ENCODE results near the gene USP11. TPM values are rescaled to one million over a fixed set of nuclear protein-coding genes. Genes with fewer than 3 reads are reported as not detected.
A peak's percentile ranks its signal among the peaks of the same experiment; 100 is the strongest.

Gene USP11
- 10 to 100 TPM; 46.2 to 91.5 (median 70.9) TPM for total RNA-seq
- polyA plus RNA-seq: 10 to 100 TPM; 19.9 to 35.2 (median 31.5) TPM
- long read RNA-seq, donor 1, transcript USP11-204 (21 exons, 3,515 nt): major isoform, 9 of 16 reads
- long read RNA-seq, donor 1, partial matches to known transcripts: 7 of 16 reads
- long read RNA-seq, donor 1, other reads (novel, unspliced or antisense): 0 of 16 reads
- long read RNA-seq, donor 2, partial matches to known transcripts: 0 of 4 reads
- long read RNA-seq, donor 2, other reads (novel, unspliced or antisense): 0 of 4 reads

- Histone ChIP-seq H3K27ac (peak within 1 kb of the TSS; percentile 67 to 98 (median 96)), H3K36me3 (peaks cover 0 to 25% (median 11%) of the 10 kb centered on the region in 6 donors), H3K27me3 (replicated peaks in 1 of 7) (no peaks in the 10 kb centered on the region), H3K9me3 (no peaks in the 10 kb centered on the region), H3K4me1 (peaks cover 0 to 37% (median 0%) of the 10 kb centered on the region in 6 donors), H3K4me3 (peak within 1 kb of the TSS; percentile 37 to 72 (median 49))
- peak; percentile 82 to 93 (median 91) for TF ChIP-seq POLR2AphosphoS5 (IDR thresholded peaks at IDR 0.05)
- peak in 2 of 3 donors; percentile 52 to 66 for TF ChIP-seq POLR2A (IDR thresholded peaks at IDR 0.05)
- TF ChIP-seq CTCF (IDR thresholded peaks at IDR 0.05 in 8 of 11, conservative IDR thresholded peaks at IDR 0.05 in 3 of 11): no peak
- no peak for DNase-seq
- intact Hi-C loops (cut with DNase I; ENCODE audit: low total_unique reads): no loop called here
- 1 to 35% (median 1%) methylated on average over 14 to 46 of the region's 46 CpGs for WGBS, 5 donors
Measured at GRCh38 chrX:47232803-47233332, at the start of gene USP11. Gene USP11 (plus strand): TSS chrX:47233009. CDS start chrX:47233044, 35 bp downstream.

GRCh38 chrX:47184486-47184885 is 48.3 kb upstream of the USP11 start:
- Histone ChIP-seq H3K4me3 (no peak overlapping the region), H3K4me1 (no peaks in the 10 kb centered on the region), H3K27ac (no peak overlapping the region), H3K9me3 (no peaks in the 10 kb centered on the region), H3K27me3 (replicated peaks in 1 of 7) (peaks cover 0 to 6% (median 0%) of the 10 kb centered on the region in 7 donors), H3K36me3 (peaks cover 0 to 79% (median 56%) of the 10 kb centered on the region in 6 donors)
- no peak for TF ChIP-seq POLR2A (IDR thresholded peaks at IDR 0.05)
- intact Hi-C loops (cut with DNase I; ENCODE audit: low total_unique reads): no loop called here
- peak; percentile 32 for DNase-seq
- WGBS, 5 donors: 84 to 100% (median 98%) methylated on average over 3 to 4 of the region's 4 CpGs

- intact Hi-C loops (cut with DNase I; ENCODE audit: low total_unique reads): no loop called here
- Histone ChIP-seq H3K27me3 (replicated peaks in 1 of 7) (peaks cover 0 to 6% (median 0%) of the 10 kb centered on the region in 7 donors), H3K27ac (no peak overlapping the region), H3K4me1 (peaks cover 0 to 3% (median 0%) of the 10 kb centered on the region in 6 donors), H3K36me3 (peaks cover 0 to 72% (median 51%) of the 10 kb centered on the region in 6 donors), H3K4me3 (no peak overlapping the region), H3K9me3 (no peaks in the 10 kb centered on the region)
- DNase-seq: peak; percentile 60
- TF ChIP-seq POLR2AphosphoS5 (IDR thresholded peaks at IDR 0.05) (peak in 1 of 3 donors; percentile 61), POLR2A (IDR thresholded peaks at IDR 0.05) (no peak)
- WGBS, 5 donors: 81 to 95% (median 90%) methylated on average over 12 to 17 of the region's 17 CpGs; no CpG with 5 or more reads in 1 of the 5 donors
Measured at GRCh38 chrX:47185241-47185640, 47.6 kb upstream of the USP11 start.

DNA sequence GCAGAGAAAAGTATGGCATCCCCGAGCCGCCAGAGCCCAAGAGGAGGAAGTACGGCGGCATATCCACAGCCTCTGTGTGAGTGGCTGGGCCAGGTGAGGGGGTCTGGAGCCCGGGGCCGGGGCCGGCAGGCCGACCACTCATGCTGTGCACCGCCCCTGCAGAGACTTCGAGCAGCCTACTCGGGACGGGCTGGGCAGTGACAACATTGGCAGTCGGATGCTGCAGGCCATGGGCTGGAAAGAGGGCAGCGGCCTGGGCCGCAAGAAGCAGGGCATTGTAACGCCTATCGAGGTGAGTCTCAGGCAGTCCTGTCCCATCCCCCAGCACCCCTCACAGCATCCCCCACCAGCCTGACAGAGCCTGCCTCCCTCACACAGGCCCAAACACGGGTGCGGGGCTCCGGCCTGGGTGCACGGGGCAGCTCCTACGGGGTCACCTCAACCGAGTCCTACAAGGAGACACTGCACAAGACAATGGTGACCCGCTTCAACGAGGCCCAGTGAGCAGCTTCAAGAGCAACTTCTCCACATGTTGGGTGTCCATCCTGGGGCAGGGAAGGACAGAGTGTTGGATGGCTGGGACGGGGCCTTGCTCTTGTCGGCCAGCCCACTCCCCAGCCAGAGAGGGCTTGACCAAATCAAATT is 46.6 kb upstream of the USP11 start:
- no peak overlapping the region for H3K4me3 ChIP-seq
- DNase-seq: peak; percentile 74
- 83 to 97% (median 93%) methylated on average over 6 to 27 of the region's 27 CpGs for WGBS, 5 donors
- peaks cover 0 to 62% (median 45%) of the 10 kb centered on the region in 6 donors for H3K36me3 ChIP-seq
- no peak overlapping the region for H3K27ac ChIP-seq
- intact Hi-C loops (cut with DNase I; ENCODE audit: low total_unique reads): no loop called here
- TF ChIP-seq POLR2A (IDR thresholded peaks at IDR 0.05) (no peak), POLR2AphosphoS5 (IDR thresholded peaks at IDR 0.05) (peak in 1 of 3 donors; percentile 57)
- H3K27me3 ChIP-seq (replicated peaks in 1 of 7): peaks cover 0 to 13% (median 0%) of the 10 kb centered on the region in 7 donors
- no peaks in the 10 kb centered on the region for H3K9me3 ChIP-seq
- H3K4me1 ChIP-seq: peaks cover 0 to 11% (median 0%) of the 10 kb centered on the region in 6 donors

- peaks cover 0 to 52% (median 35%) of the 10 kb centered on the region in 6 donors for H3K36me3 ChIP-seq
- no peaks in the 10 kb centered on the region for H3K9me3 ChIP-seq
- H3K4me1 ChIP-seq: peaks cover 0 to 21% (median 8%) of the 10 kb centered on the region in 6 donors
- intact Hi-C loops (cut with DNase I; ENCODE audit: low total_unique reads): no loop called here
- H3K4me3 ChIP-seq: no peak overlapping the region
- H3K27me3 ChIP-seq (replicated peaks in 1 of 7): peaks cover 0 to 13% (median 0%) of the 10 kb centered on the region in 7 donors
- WGBS, 5 donors: 61 to 90% (median 84%) methylated on average over 2 to 4 of the region's 4 CpGs; no CpG with 5 or more reads in 1 of the 5 donors
- H3K27ac ChIP-seq: no peak overlapping the region
- peak; percentile 51 for DNase-seq
- TF ChIP-seq POLR2AphosphoS5 (IDR thresholded peaks at IDR 0.05) (peak in 1 of 3 donors; percentile 6), POLR2A (IDR thresholded peaks at IDR 0.05) (no peak), CTCF (IDR thresholded peaks at IDR 0.05 in 8 of 11, conservative IDR thresholded peaks at IDR 0.05 in 3 of 11) (no peak)
Measured at GRCh38 chrX:47187106-47187677, 45.6 kb upstream of the USP11 start.
